ENCODE measurements around the gene LRRK2. TPM values are rescaled to one million over a fixed set of nuclear protein-coding genes. Genes with fewer than 3 reads are reported as not detected.

The LRRK2 gene
- total RNA-seq, 2 experiments from 2014 or later = 0.21 TPM; not detected in 1

GRCh38 chr12:40263616-40264409 is 39.0 kb downstream of the LRRK2 start:
- Mint-ChIP-seq H3K4me1 (ENCODE audit: low read depth) (no peaks in the 10 kb centered on the region), H3K36me3 (no peaks in the 10 kb centered on the region), H3K27me3 (no peaks in the 10 kb centered on the region), H3K9me3 (peaks cover 5% of the 10 kb centered on the region), H3K27ac (no peak overlapping the region), H3K4me3 (no peak overlapping the region)
- ChIA-PET POLR2A (no interaction called here), CTCF (no interaction called here)
- intact Hi-C loops (cut with micrococcal nuclease) = no loop called here
- DNase-seq = no peak

DNA sequence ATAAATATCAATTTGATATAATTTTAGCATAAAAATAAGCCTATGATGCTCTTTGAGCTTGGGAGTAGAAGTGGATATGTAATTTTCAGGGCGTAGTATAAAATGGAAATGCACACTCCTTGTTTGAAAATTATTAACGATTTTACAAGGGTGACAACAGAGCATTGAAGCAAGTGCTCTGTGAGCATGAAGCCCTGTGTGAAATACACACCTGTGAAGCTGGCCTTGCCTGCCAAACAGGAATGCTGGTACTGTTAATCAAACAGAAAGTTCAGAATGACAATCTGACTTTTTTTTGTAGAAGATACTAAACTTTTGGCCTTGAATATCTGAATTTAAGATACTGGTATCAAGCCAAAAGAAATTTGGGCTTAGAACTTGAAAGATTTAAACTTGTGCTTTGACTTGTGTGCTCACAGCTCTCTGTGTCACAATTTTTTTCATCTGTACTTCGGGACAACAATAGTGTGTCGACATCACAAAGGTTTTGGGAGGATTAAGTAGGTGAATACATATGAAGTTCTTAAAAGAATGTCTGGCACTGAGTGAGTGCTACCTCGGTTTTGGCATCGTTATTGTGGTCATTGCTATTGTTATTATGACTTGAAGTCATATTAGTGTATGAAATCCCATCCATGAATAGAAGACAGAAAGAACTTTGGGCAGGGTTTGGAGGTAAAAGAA is 47.3 kb downstream of the LRRK2 start:
- Mint-ChIP-seq H3K4me3 (no peak overlapping the region), H3K9me3 (no peaks in the 10 kb centered on the region), H3K4me1 (ENCODE audit: low read depth) (no peaks in the 10 kb centered on the region), H3K27me3 (no peaks in the 10 kb centered on the region), H3K36me3 (no peaks in the 10 kb centered on the region), H3K27ac (no peak overlapping the region)
- ChIA-PET POLR2A (no interaction called here), CTCF (interaction anchor here (0.8 kb wide), 1 partner anchor 41 kb away, joined by 3 read pairs; no protein-coding TSS in a partner anchor)
- intact Hi-C loops (cut with micrococcal nuclease) = no loop called here
- no peak for DNase-seq

DNA sequence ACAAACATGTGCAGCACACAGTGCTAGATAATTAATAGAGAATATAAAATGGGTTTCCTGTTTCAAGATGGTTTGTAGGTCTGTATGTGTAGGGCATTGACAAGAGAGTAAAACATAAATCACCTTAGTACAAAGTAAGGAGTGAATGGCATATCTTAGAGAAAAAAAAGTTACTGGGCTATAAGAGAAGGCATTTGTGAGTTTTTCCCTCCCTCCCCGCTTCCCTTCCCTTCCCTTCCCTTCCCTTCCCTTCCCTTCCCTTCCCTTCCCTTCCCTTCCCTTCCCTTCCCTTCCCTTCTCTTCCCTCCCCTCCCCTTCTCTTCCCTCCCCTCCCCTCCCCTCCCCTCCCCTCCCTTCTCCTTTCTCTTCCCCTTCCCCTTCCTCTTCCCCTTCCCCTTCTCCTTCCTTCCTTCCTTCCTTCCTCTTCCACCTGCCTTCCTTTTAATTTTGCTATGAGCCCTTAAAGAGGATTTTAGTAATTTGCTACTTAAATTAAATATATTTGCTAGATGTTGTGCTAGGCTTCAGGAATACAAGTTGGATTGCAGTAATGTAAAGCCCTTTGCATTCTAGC is 57.1 kb downstream of the LRRK2 start:
- Mint-ChIP-seq H3K4me1 (ENCODE audit: low read depth) (no peaks in the 10 kb centered on the region), H3K27me3 (no peaks in the 10 kb centered on the region), H3K27ac (no peak overlapping the region), H3K36me3 (no peaks in the 10 kb centered on the region), H3K4me3 (no peak overlapping the region), H3K9me3 (no peaks in the 10 kb centered on the region)
- POLR2A ChIA-PET = no interaction called here
- intact Hi-C loops (cut with micrococcal nuclease) = no loop called here
- CTCF ChIA-PET = no interaction called here
- no peak for DNase-seq

DNA sequence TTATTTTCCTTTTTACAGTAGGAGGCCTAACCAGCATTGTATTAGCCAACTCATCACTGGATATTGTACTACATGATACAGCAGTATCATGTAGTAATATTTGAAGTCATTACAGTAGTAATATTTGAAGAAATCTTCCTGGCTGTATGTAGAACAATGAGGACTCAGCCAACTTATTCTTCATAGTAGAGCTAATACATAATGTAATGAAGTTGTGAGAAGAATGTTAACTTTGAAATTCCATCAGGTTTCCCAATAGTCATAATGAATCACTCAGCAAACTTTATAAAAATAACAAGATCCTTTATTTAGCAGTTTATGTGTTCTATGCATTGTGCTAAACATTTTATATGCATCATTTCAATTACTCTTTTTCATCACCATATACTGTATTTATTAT is 61.8 kb downstream of the LRRK2 start:
- ChIA-PET POLR2A (no interaction called here), CTCF (no interaction called here)
- no peak for DNase-seq
- H3K36me3 Mint-ChIP-seq = no peaks in the 10 kb centered on the region
- no peaks in the 10 kb centered on the region for H3K4me1 Mint-ChIP-seq (ENCODE audit: low read depth)
- no peak overlapping the region for H3K4me3 Mint-ChIP-seq
- peaks cover 2% of the 10 kb centered on the region for H3K9me3 Mint-ChIP-seq
- intact Hi-C loops (cut with micrococcal nuclease) = no loop called here
- H3K27ac Mint-ChIP-seq = no peak overlapping the region
- H3K27me3 Mint-ChIP-seq = no peaks in the 10 kb centered on the region

- peaks cover 2% of the 10 kb centered on the region for H3K9me3 Mint-ChIP-seq
- H3K4me1 Mint-ChIP-seq (ENCODE audit: low read depth) = no peaks in the 10 kb centered on the region
- DNase-seq = no peak
- no peak overlapping the region for H3K4me3 Mint-ChIP-seq
- ChIA-PET POLR2A (no interaction called here), CTCF (no interaction called here)
- no peaks in the 10 kb centered on the region for H3K36me3 Mint-ChIP-seq
- no peak overlapping the region for H3K27ac Mint-ChIP-seq
- intact Hi-C loops (cut with micrococcal nuclease) = no loop called here
- H3K27me3 Mint-ChIP-seq = no peaks in the 10 kb centered on the region
Measured at GRCh38 chr12:40287369-40287975, 62.7 kb downstream of the LRRK2 start.

- intact Hi-C loops (cut with micrococcal nuclease) = no loop called here
Measured at GRCh38 chr12:40292788-40293429, 68.1 kb downstream of the LRRK2 start.

DNA sequence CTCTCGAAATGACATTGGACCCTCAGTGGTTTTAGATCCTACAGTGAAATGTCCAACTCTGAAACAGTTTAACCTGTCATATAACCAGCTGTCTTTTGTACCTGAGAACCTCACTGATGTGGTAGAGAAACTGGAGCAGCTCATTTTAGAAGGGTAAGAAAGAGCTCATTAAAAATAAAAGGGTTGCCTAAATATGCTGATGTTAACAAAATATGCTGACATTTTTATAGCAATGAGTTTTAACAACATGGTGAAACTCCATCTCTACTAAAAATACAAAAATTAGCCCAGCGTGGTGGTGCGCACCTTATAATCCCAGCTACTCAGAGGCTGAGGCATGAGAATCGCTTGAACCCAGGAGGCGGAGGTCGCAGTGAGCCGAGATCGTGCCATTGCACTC is 73.5 kb downstream of the LRRK2 start:
- Mint-ChIP-seq H3K4me3 (no peak overlapping the region), H3K27ac (no peak overlapping the region), H3K36me3 (no peaks in the 10 kb centered on the region), H3K27me3 (no peaks in the 10 kb centered on the region), H3K9me3 (no peaks in the 10 kb centered on the region), H3K4me1 (ENCODE audit: low read depth) (no peaks in the 10 kb centered on the region)
- intact Hi-C loops (cut with micrococcal nuclease) = no loop called here
- CTCF ChIA-PET = no interaction called here
- POLR2A ChIA-PET = no interaction called here
- DNase-seq = no peak

More at GRCh38 chr12:40292788-40293429, 68.1 kb downstream of the LRRK2 start:
- Mint-ChIP-seq H3K9me3 (peaks cover 2% of the 10 kb centered on the region), H3K27me3 (no peaks in the 10 kb centered on the region), H3K4me3 (no peak overlapping the region), H3K4me1 (ENCODE audit: low read depth) (no peaks in the 10 kb centered on the region), H3K36me3 (no peaks in the 10 kb centered on the region), H3K27ac (no peak overlapping the region)
- no peak for DNase-seq
- CTCF ChIA-PET = no interaction called here
- POLR2A ChIA-PET = no interaction called here

DNA sequence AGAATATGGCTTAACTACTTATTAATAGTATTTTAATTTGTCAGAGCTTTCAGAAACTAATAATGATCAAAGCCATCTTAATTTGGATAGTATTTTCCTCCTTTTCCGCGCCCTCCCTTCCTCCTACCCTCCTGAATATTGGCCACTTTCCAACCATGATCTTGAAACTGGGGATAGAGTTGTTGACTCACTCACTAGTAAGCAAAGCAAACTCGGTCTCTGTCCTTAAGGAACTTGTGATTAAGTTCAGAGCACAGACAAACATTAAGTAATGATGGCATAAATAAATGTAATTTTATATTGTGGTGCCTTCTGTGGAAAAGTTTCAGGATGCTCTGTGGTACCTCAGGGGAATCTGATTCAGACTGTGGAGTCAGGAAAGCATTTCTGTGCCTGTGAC is 75.7 kb downstream of the LRRK2 start:
- Mint-ChIP-seq H3K4me3 (no peak overlapping the region), H3K9me3 (no peaks in the 10 kb centered on the region), H3K36me3 (no peaks in the 10 kb centered on the region), H3K27me3 (no peaks in the 10 kb centered on the region), H3K27ac (no peak overlapping the region), H3K4me1 (ENCODE audit: low read depth) (no peaks in the 10 kb centered on the region)
- intact Hi-C loops (cut with micrococcal nuclease) = no loop called here
- no peak for DNase-seq
- POLR2A ChIA-PET = no interaction called here
- CTCF ChIA-PET = no interaction called here

GRCh38 chr12:40309001-40309400 is 84.2 kb downstream of the LRRK2 start:
- Mint-ChIP-seq H3K9me3 (no peaks in the 10 kb centered on the region), H3K36me3 (no peaks in the 10 kb centered on the region), H3K27ac (no peak overlapping the region), H3K4me1 (ENCODE audit: low read depth) (no peaks in the 10 kb centered on the region), H3K27me3 (no peaks in the 10 kb centered on the region), H3K4me3 (no peak overlapping the region)
- ChIA-PET CTCF (no interaction called here), POLR2A (no interaction called here)
- intact Hi-C loops (cut with micrococcal nuclease) = no loop called here
- DNase-seq = no peak

GRCh38 chr12:40310211-40310610 is 85.4 kb downstream of the LRRK2 start:
- intact Hi-C loops (cut with micrococcal nuclease) = loop anchor here (10.0 kb wide), 1 partner anchor 545 kb away; no protein-coding TSS in a partner anchor
- CTCF ChIA-PET = no interaction called here

GRCh38 chr12:40312196-40312595 is 87.4 kb downstream of the LRRK2 start:
- no peaks in the 10 kb centered on the region for H3K9me3 Mint-ChIP-seq
- intact Hi-C loops (cut with micrococcal nuclease) = loop anchor here (10.0 kb wide), 1 partner anchor 547 kb away; no protein-coding TSS in a partner anchor
- ChIA-PET POLR2A (no interaction called here), CTCF (interaction anchor here (0.9 to 1.8 kb wide), 2 partner anchors 299 to 301 kb away, joined by 4 to 7 read pairs; no protein-coding TSS in a partner anchor)
- H3K4me1 Mint-ChIP-seq (ENCODE audit: low read depth) = no peaks in the 10 kb centered on the region
- H3K27me3 Mint-ChIP-seq = no peaks in the 10 kb centered on the region
- no peak overlapping the region for H3K4me3 Mint-ChIP-seq
- DNase-seq = no peak
- no peaks in the 10 kb centered on the region for H3K36me3 Mint-ChIP-seq
- no peak overlapping the region for H3K27ac Mint-ChIP-seq

More at GRCh38 chr12:40310211-40310610, 85.4 kb downstream of the LRRK2 start:
- H3K27me3 Mint-ChIP-seq = no peaks in the 10 kb centered on the region
- DNase-seq = no peak
- no peaks in the 10 kb centered on the region for H3K9me3 Mint-ChIP-seq
- H3K27ac Mint-ChIP-seq = no peak overlapping the region
- no peaks in the 10 kb centered on the region for H3K4me1 Mint-ChIP-seq (ENCODE audit: low read depth)
- no peaks in the 10 kb centered on the region for H3K36me3 Mint-ChIP-seq
- no peak overlapping the region for H3K4me3 Mint-ChIP-seq
- POLR2A ChIA-PET = no interaction called here

Data from activated CD4-positive, alpha-beta memory T cell treated with anti-CD3 and anti-CD28 coated beads for 36 hours (primary cell).